Astrocyte of the spinal cord (primary cell): ENCODE data around the gene PLCL1.

Experiments used
- DNase-seq: peaks from one replicate; pipeline ENCODE4 v3.0.0; 2011; ENCODE audit warnings: low read depth, low spot score
- H3K4me3 ChIP-seq: 2 replicates; pipeline ENCODE4 v1.5.1; 2011; ENCODE audit warnings: low read depth, mild to moderate bottlenecking, low read length, moderate library complexity
- CTCF ChIP-seq: IDR thresholded peaks from 2 replicates; pipeline ENCODE4 v1.5.1; 2012; ENCODE audit warnings: low read depth, mild to moderate bottlenecking, low read length, inconsistent platforms
- in situ Hi-C: cut with HindIII; loops from 2 replicates; pipeline ENCODE4 v1.10.0; 2017; ENCODE audit warnings: low sequenced_read_pairs

The PLCL1 gene

GRCh38 chr2:198097630-198098029 is 293.2 kb downstream of the PLCL1 start:
- in situ Hi-C loops: no loop called here
- no peak for TF ChIP-seq CTCF
- DNase-seq: no peak
- H3K4me3 ChIP-seq: no peak overlapping the region

GRCh38 chr2:198098386-198098785 is 294.0 kb downstream of the PLCL1 start:
- DNase-seq: no peak
- no peak overlapping the region for H3K4me3 ChIP-seq
- TF ChIP-seq CTCF: no peak
- in situ Hi-C loops: no loop called here

- no peak for DNase-seq
- in situ Hi-C loops: no loop called here
Measured at GRCh38 chr2:198098918-198099317, 294.5 kb downstream of the PLCL1 start.

GRCh38 chr2:198100346-198100745 is 296.0 kb downstream of the PLCL1 start:
- H3K4me3 ChIP-seq: no peak overlapping the region
- in situ Hi-C loops: no loop called here

More at GRCh38 chr2:198098918-198099317, 294.5 kb downstream of the PLCL1 start:
- no peak for TF ChIP-seq CTCF
- H3K4me3 ChIP-seq: no peak overlapping the region

GRCh38 chr2:198101688-198102087 is 297.3 kb downstream of the PLCL1 start:
- TF ChIP-seq CTCF: no peak
- in situ Hi-C loops: no loop called here
- DNase-seq: no peak
- H3K4me3 ChIP-seq: no peak overlapping the region

More at GRCh38 chr2:198100346-198100745, 296.0 kb downstream of the PLCL1 start:
- TF ChIP-seq CTCF: no peak
- DNase-seq: no peak

- H3K4me3 ChIP-seq: no peak overlapping the region
- no peak for TF ChIP-seq CTCF
- DNase-seq: no peak
- in situ Hi-C loops: no loop called here
Measured at GRCh38 chr2:198102120-198102519, 297.7 kb downstream of the PLCL1 start.

GRCh38 chr2:198102856-198103255 is 298.5 kb downstream of the PLCL1 start:
- no peak for DNase-seq
- TF ChIP-seq CTCF: no peak
- in situ Hi-C loops: no loop called here
- H3K4me3 ChIP-seq: no peak overlapping the region
